Measurements from ENCODE around the gene PRSS22.

PRSS22 gene

DNA sequence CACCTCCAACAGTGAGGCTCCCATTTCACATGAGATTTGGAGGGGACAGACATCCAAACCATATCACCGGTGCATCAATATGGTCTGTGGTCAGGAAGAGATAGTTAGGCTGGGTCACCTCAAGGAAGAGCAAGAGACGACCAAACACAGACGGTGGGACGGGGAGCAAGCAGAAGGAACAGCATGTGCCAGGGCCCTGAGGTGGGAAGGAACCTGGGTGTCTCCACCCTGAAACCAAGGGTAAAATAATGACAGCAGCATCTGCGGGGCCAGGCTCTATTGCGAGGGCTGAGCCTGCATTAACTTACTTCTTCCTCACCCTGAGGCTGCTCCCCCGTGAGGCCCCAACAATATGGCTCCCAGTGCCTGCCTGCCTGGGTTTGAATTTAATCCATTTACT, 49.8 kb downstream of the PRSS22 start:
- TF ChIP-seq, protein P1, sequence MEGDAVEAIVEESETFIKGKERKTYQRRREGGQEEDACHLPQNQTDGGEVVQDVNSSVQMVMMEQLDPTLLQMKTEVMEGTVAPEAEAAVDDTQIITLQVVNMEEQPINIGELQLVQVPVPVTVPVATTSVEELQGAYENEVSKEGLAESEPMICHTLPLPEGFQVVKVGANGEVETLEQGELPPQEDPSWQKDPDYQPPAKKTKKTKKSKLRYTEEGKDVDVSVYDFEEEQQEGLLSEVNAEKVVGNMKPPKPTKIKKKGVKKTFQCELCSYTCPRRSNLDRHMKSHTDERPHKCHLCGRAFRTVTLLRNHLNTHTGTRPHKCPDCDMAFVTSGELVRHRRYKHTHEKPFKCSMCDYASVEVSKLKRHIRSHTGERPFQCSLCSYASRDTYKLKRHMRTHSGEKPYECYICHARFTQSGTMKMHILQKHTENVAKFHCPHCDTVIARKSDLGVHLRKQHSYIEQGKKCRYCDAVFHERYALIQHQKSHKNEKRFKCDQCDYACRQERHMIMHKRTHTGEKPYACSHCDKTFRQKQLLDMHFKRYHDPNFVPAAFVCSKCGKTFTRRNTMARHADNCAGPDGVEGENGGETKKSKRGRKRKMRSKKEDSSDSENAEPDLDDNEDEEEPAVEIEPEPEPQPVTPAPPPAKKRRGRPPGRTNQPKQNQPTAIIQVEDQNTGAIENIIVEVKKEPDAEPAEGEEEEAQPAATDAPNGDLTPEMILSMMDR (IDR thresholded peaks at IDR 0.05; ENCODE audit: unreplicated experiment in 3 of 3): no peak
- Mint-ChIP-seq H3K27ac (no peak overlapping the region), H3K9me3 (peaks cover 40% of the 10 kb centered on the region), H3K4me1 (no peaks in the 10 kb centered on the region), H3K27me3 (ENCODE audit: low read depth) (peaks cover 40% of the 10 kb centered on the region), H3K36me3 (ENCODE audit: low read depth) (peaks cover 7% of the 10 kb centered on the region), H3K4me3 (no peak overlapping the region)

- Mint-ChIP-seq H3K9me3 (peaks cover 44% of the 10 kb centered on the region), H3K4me3 (no peak overlapping the region), H3K36me3 (ENCODE audit: low read depth) (peaks cover 7% of the 10 kb centered on the region), H3K4me1 (no peaks in the 10 kb centered on the region), H3K27ac (no peak overlapping the region), H3K27me3 (ENCODE audit: low read depth) (peaks cover 36% of the 10 kb centered on the region)
- TF ChIP-seq, protein P1 (IDR thresholded peaks at IDR 0.05; ENCODE audit: unreplicated experiment in 3 of 3): no peak
These were observed 51.7 kb downstream of the PRSS22 start for GRCh38 chr16:2806286-2806685.

GRCh38 chr16:2804728-2805127, 53.2 kb downstream of the PRSS22 start:
- Mint-ChIP-seq H3K9me3 (peaks cover 44% of the 10 kb centered on the region), H3K4me1 (no peaks in the 10 kb centered on the region), H3K27ac (no peak overlapping the region), H3K4me3 (no peak overlapping the region), H3K27me3 (ENCODE audit: low read depth) (peaks cover 26% of the 10 kb centered on the region), H3K36me3 (ENCODE audit: low read depth) (peaks cover 7% of the 10 kb centered on the region)
- TF ChIP-seq, protein P1 (IDR thresholded peaks at IDR 0.05; ENCODE audit: unreplicated experiment in 3 of 3): no peak

DNA sequence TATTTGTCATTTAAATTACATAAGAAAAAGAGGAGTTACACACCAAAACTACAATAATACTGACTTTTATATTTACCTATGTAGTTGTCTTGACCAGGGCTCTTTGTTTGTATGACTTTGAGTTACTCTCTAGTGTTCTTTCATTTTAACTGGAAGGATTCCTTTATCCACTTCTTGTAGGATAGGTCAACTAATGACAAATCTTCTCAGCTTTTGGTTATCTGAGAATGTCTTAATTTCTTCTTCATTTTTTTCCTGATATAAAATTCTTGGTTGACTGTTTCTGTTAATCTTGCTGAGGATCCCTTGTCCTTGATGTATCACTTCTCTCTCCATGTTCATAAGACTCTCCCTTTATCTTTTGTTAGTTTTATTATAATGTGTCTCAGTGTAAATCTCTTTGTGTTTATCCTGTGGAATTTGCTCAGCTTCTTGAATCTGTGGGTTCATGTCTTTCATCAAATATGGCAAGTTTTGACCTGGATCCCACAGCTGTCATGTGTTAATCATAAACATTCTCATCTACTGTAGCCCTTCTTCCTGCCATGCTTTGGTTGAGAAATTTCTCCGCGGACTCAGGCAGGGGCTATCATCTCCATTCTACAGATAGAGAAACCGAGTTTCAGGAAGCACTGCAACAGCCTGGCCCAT, 54.3 kb downstream of the PRSS22 start:
- Mint-ChIP-seq H3K4me3 (no peak overlapping the region), H3K4me1 (no peaks in the 10 kb centered on the region), H3K9me3 (peaks cover 35% of the 10 kb centered on the region), H3K27me3 (ENCODE audit: low read depth) (peaks cover 22% of the 10 kb centered on the region), H3K27ac (no peak overlapping the region), H3K36me3 (ENCODE audit: low read depth) (peaks cover 7% of the 10 kb centered on the region)
- TF ChIP-seq, protein P1 (IDR thresholded peaks at IDR 0.05; ENCODE audit: unreplicated experiment in 3 of 3): no peak

Data from nephron (organoid).